Cerebellar cortex (tissue), 1 donor: ENCODE results near the gene CAMK4.
A peak's percentile ranks its signal among the peaks of the same experiment; 100 is the strongest.
"Not testable (repeated sequence)": the region's sequence is repeated elsewhere in the genome, so short reads cannot be mapped to it uniquely, and the experiment has no call there.

Experiments
- DNase-seq: peaks from one replicate; pipeline ENCODE4 v3.0.0-alpha.2; 2015; ENCODE audit warnings: low spot score

Gene CAMK4

GRCh38 chr5:111310711-111311620 lies 86.8 kb downstream of the CAMK4 start:
- peak; percentile 86 for DNase-seq

GRCh38 chr5:111311666-111312065 lies 87.5 kb downstream of the CAMK4 start:
- DNase-seq, result no peak

- no peak for DNase-seq
Measured at GRCh38 chr5:111313017-111313724, 89.0 kb downstream of the CAMK4 start.

- DNase-seq, result no peak
Measured at GRCh38 chr5:111320953-111321352, 96.8 kb downstream of the CAMK4 start.

GRCh38 chr5:111321376-111321775 lies 97.2 kb downstream of the CAMK4 start:
- no peak for DNase-seq

GRCh38 chr5:111326551-111326950 lies 102.4 kb downstream of the CAMK4 start:
- DNase-seq, result no peak

- no peak for DNase-seq
Measured at GRCh38 chr5:111337133-111337532, 112.9 kb downstream of the CAMK4 start.

GRCh38 chr5:111337688-111338087 lies 113.5 kb downstream of the CAMK4 start:
- no peak for DNase-seq

GRCh38 chr5:111345731-111346130 lies 121.5 kb downstream of the CAMK4 start:
- no peak for DNase-seq

GRCh38 chr5:111347021-111347420 lies 122.8 kb downstream of the CAMK4 start:
- no peak for DNase-seq

GRCh38 chr5:111348661-111349329 lies 124.6 kb downstream of the CAMK4 start:
- no peak for DNase-seq

GRCh38 chr5:111349429-111349828 lies 125.2 kb downstream of the CAMK4 start:
- no peak for DNase-seq

GRCh38 chr5:111353035-111353434 lies 128.9 kb downstream of the CAMK4 start:
- DNase-seq, result no peak

GRCh38 chr5:111358726-111359125 lies 134.5 kb downstream of the CAMK4 start:
- DNase-seq, result not testable (repeated sequence)

GRCh38 chr5:111360173-111360572 lies 136.0 kb downstream of the CAMK4 start:
- DNase-seq, result no peak

- no peak for DNase-seq
Measured at GRCh38 chr5:111364992-111365391, 140.8 kb downstream of the CAMK4 start.

- DNase-seq, result no peak
Measured at GRCh38 chr5:111366388-111366787, 142.2 kb downstream of the CAMK4 start.

GRCh38 chr5:111367115-111367514 lies 142.9 kb downstream of the CAMK4 start:
- DNase-seq, result no peak

- no peak for DNase-seq
Measured at GRCh38 chr5:111372799-111373198, 148.6 kb downstream of the CAMK4 start.

- no peak for DNase-seq
Measured at GRCh38 chr5:111374380-111374779, 150.2 kb downstream of the CAMK4 start.

GRCh38 chr5:111375645-111376044 lies 151.5 kb downstream of the CAMK4 start:
- no peak for DNase-seq

- no peak for DNase-seq
Measured at GRCh38 chr5:111377306-111377705, 153.1 kb downstream of the CAMK4 start.

GRCh38 chr5:111379391-111379816 lies 155.2 kb downstream of the CAMK4 start:
- no peak for DNase-seq
